Activated B cell treated with CpG ODN at 0.5 μM for 24 hours (primary cell): Measurements from ENCODE around the gene CNR2. TPM values are rescaled to one million over a fixed set of nuclear protein-coding genes. Genes with fewer than 3 reads are reported as not detected.

Source experiments
- ATAC-seq: fragments of 200-7000 bp; cut with Tn5 transposase; one replicate; pipeline ENCODE4 v1.10.0; 2021; ENCODE audit warnings: low read depth, mild to moderate bottlenecking, moderate library complexity
- CTCF ChIA-PET: fragments of 350-600 bp; sonication (Branson Sonifier 250); formaldehyde crosslinking; loops from one replicate; lab custom pipeline; 2021; ENCODE audit warnings: antibody characterized with exemption; lab: Charles Lee
- POLR2A ChIA-PET: fragments of 350-600 bp; sonication (Branson Sonifier 250); formaldehyde crosslinking; loops from one replicate; lab custom pipeline; 2021; ENCODE audit warnings: antibody characterized with exemption; lab: Charles Lee
- DNase-seq: peaks from one replicate; pipeline ENCODE4 v3.0.0; 2022
- H3K27ac Mint-ChIP-seq: one replicate; pipeline ENCODE4 v1.8.0; 2020; ENCODE audit warnings: mixed read lengths
- H3K27me3 Mint-ChIP-seq: one replicate; pipeline ENCODE4 v1.8.0; 2021; ENCODE audit warnings: mixed read lengths
- H3K36me3 Mint-ChIP-seq: one replicate; pipeline ENCODE4 v1.8.0; 2021; ENCODE audit warnings: low read depth, mixed read lengths
- H3K4me1 Mint-ChIP-seq: one replicate; pipeline ENCODE4 v1.8.0; 2021; ENCODE audit warnings: mixed read lengths
- H3K4me3 Mint-ChIP-seq: one replicate; pipeline ENCODE4 v1.8.0; 2020; ENCODE audit warnings: mild to moderate bottlenecking, mixed read lengths
- H3K9me3 Mint-ChIP-seq: one replicate; pipeline ENCODE4 v1.8.0; 2020; ENCODE audit warnings: mixed read lengths
- CTCF ChIP-seq: fragments of 200-600 bp; IDR thresholded peaks from one replicate; pipeline ENCODE4 v1.8.0; 2022; ENCODE audit warnings: antibody characterized with exemption, mild to moderate bottlenecking
- intact Hi-C: fragments of 100-400 bp; cut with micrococcal nuclease; formaldehyde crosslinking; loops from one replicate; pipeline ENCODE4 v1.15.1; 2024
- total RNA-seq: library from RNA; stranded (reverse); gene quantifications from 2 replicates; pipeline ENCODE4 v1.2.3, GENCODE V29; 2022

The CNR2 gene
- total RNA-seq, 1 donor from 2014 or later, result 51.0 TPM

GRCh38 chr1:23930861-23931490 lies 17.8 kb upstream of the CNR2 start:
- no peaks in the 10 kb centered on the region for H3K36me3 Mint-ChIP-seq
- peaks cover 43% of the 10 kb centered on the region for H3K4me1 Mint-ChIP-seq
- no peaks in the 10 kb centered on the region for H3K9me3 Mint-ChIP-seq
- peak overlapping the region; percentile 91 for H3K27ac Mint-ChIP-seq
- CTCF ChIA-PET, result interaction anchor here (0.6 to 2.5 kb wide), 10 partner anchors 11 to 462 kb away, joined by 3 to 16 read pairs (median 5); partner anchors contain the start of gene CNR2
- DNase-seq, result no peak
- H3K27me3 Mint-ChIP-seq, result no peaks in the 10 kb centered on the region
- peak; percentile 86 for ATAC-seq
- POLR2A ChIA-PET, result interaction anchor here (0.5 to 5.1 kb wide), 16 partner anchors 11 to 153 kb away, joined by 3 to 54 read pairs (median 8); partner anchors contain the start of genes CNR2, HMGCL, PITHD1 and PNRC2
- TF ChIP-seq CTCF, result no peak
- H3K4me3 Mint-ChIP-seq, result peak overlapping the region; percentile 76
- intact Hi-C loops, result loop anchor here (1.0 kb wide), 2 partner anchors 15 to 28 kb away; partner anchors contain the start of gene PNRC2

- Mint-ChIP-seq H3K36me3 (no peaks in the 10 kb centered on the region), H3K4me1 (peaks cover 43% of the 10 kb centered on the region), H3K4me3 (peak overlapping the region; percentile 76), H3K27me3 (no peaks in the 10 kb centered on the region), H3K9me3 (no peaks in the 10 kb centered on the region), H3K27ac (peak overlapping the region; percentile 91)
- intact Hi-C loops, result no loop called here
- TF ChIP-seq CTCF, result no peak
- DNase-seq (no peak), ATAC-seq (no peak)
- ChIA-PET CTCF (interaction anchor here (0.6 to 2.5 kb wide), 8 partner anchors 10 to 461 kb away, joined by 3 to 16 read pairs (median 6); no protein-coding TSS in a partner anchor), POLR2A (interaction anchor here (0.6 to 5.1 kb wide), 11 partner anchors 10 to 120 kb away, joined by 4 to 54 read pairs (median 10); partner anchors contain the start of genes CNR2 and PNRC2)
Observed at GRCh38 chr1:23930270-23930669, 17.1 kb upstream of the CNR2 start.

GRCh38 chr1:23928789-23929188 lies 15.6 kb upstream of the CNR2 start:
- H3K27ac Mint-ChIP-seq, result no peak overlapping the region
- DNase-seq, result no peak
- H3K9me3 Mint-ChIP-seq, result no peaks in the 10 kb centered on the region
- ATAC-seq, result no peak
- intact Hi-C loops, result no loop called here
- CTCF ChIA-PET, result interaction anchor here (0.8 to 2.0 kb wide), 2 partner anchors 12 to 119 kb away, joined by 4 to 7 read pairs; no protein-coding TSS in a partner anchor
- POLR2A ChIA-PET, result interaction anchor here (0.5 to 5.1 kb wide), 6 partner anchors 9 to 208 kb away, joined by 3 to 54 read pairs (median 5); partner anchors contain the start of gene PNRC2
- H3K27me3 Mint-ChIP-seq, result no peaks in the 10 kb centered on the region
- TF ChIP-seq CTCF, result no peak
- H3K36me3 Mint-ChIP-seq, result no peaks in the 10 kb centered on the region
- H3K4me1 Mint-ChIP-seq, result peaks cover 41% of the 10 kb centered on the region
- H3K4me3 Mint-ChIP-seq, result no peak overlapping the region

GRCh38 chr1:23927097-23927496 lies 13.9 kb upstream of the CNR2 start:
- TF ChIP-seq CTCF, result no peak
- CTCF ChIA-PET, result interaction anchor here (2.0 kb wide), 1 partner anchor 10 kb away, joined by 7 read pairs; no protein-coding TSS in a partner anchor
- DNase-seq (no peak), ATAC-seq (no peak)
- H3K27me3 Mint-ChIP-seq, result no peaks in the 10 kb centered on the region
- POLR2A ChIA-PET, result interaction anchor here (0.6 to 0.7 kb wide), 2 partner anchors 77 to 115 kb away, joined by 3 to 8 read pairs; no protein-coding TSS in a partner anchor
- intact Hi-C loops, result no loop called here
- H3K9me3 Mint-ChIP-seq, result no peaks in the 10 kb centered on the region
- no peak overlapping the region for H3K4me3 Mint-ChIP-seq
- no peak overlapping the region for H3K27ac Mint-ChIP-seq
- H3K36me3 Mint-ChIP-seq, result no peaks in the 10 kb centered on the region
- peaks cover 25% of the 10 kb centered on the region for H3K4me1 Mint-ChIP-seq

- TF ChIP-seq CTCF, result no peak
- DNase-seq (no peak), ATAC-seq (no peak)
- POLR2A ChIA-PET, result interaction anchor here (0.7 kb wide), 1 partner anchor 31 kb away, joined by 7 read pairs; no protein-coding TSS in a partner anchor
- H3K4me3 Mint-ChIP-seq, result no peak overlapping the region
- no peaks in the 10 kb centered on the region for H3K27me3 Mint-ChIP-seq
- intact Hi-C loops, result no loop called here
- no peaks in the 10 kb centered on the region for H3K36me3 Mint-ChIP-seq
- no peaks in the 10 kb centered on the region for H3K9me3 Mint-ChIP-seq
- H3K4me1 Mint-ChIP-seq, result peaks cover 14% of the 10 kb centered on the region
- no peak overlapping the region for H3K27ac Mint-ChIP-seq
- CTCF ChIA-PET, result interaction anchor here (0.7 to 1.1 kb wide), 2 partner anchors 9 to 12 kb away, joined by 3 read pairs; partner anchors contain the start of gene CNR2
Observed at GRCh38 chr1:23925279-23925678, 12.1 kb upstream of the CNR2 start.
